Panc1 (cell line): ENCODE measurements around the gene RPL22L1. TPM values are rescaled to one million over a fixed set of nuclear protein-coding genes. Genes with fewer than 3 reads are reported as not detected.

Source experiments
- ATAC-seq: fragments of 200-7000 bp; cut with Tn5 transposase; 2 replicates; pipeline ENCODE4 v1.9.1; 2020; ENCODE audit warnings: mild to moderate bottlenecking, moderate library complexity
- BruUV-seq: library from RNA; stranded (reverse); fragments of 400-500 nt; replicated peaks from 2 replicates; lab custom pipeline; 2021; lab: Mats Ljungman, UMichigan
- CTCF ChIA-PET: fragments of 300-600 bp; sonication (Branson Sonifier 250); formaldehyde crosslinking; loops from one replicate; lab custom pipeline; 2022; ENCODE audit warnings: antibody characterized with exemption; lab: Charles Lee
- POLR2A ChIA-PET: fragments of 300-600 bp; sonication (Branson Sonifier 250); formaldehyde crosslinking; loops from one replicate; lab custom pipeline; 2022; ENCODE audit warnings: antibody characterized with exemption; lab: Charles Lee
- DNase-seq: peaks from one replicate; pipeline ENCODE4 v3.0.0-alpha.2; 2010; ENCODE audit warnings: low read depth, low spot score
- H3K27ac ChIP-seq: 2 replicates; pipeline ENCODE4 v1.5.1; 2011; ENCODE audit warnings: mild to moderate bottlenecking, low read length, inconsistent platforms
- H3K27me3 ChIP-seq: fragments of 200-500 bp; sonication (Bioruptor generic); 2 replicates; pipeline ENCODE4 v1.6.0; 2014; ENCODE audit warnings: low read length, inconsistent platforms; ENCODE audit not compliant: control insufficient read depth, insufficient read depth
- H3K36me3 ChIP-seq: fragments of 200-500 bp; sonication (Bioruptor generic); 2 replicates; pipeline ENCODE4 v1.5.1; 2014; ENCODE audit warnings: inconsistent platforms, mild to moderate bottlenecking, low read length, moderate library complexity; ENCODE audit not compliant: control insufficient read depth, insufficient read depth
- H3K4me1 ChIP-seq: 2 replicates; pipeline ENCODE4 v1.5.1; 2011; ENCODE audit warnings: inconsistent platforms, mild to moderate bottlenecking, low read length, moderate library complexity; ENCODE audit not compliant: control insufficient read depth, insufficient read depth
- H3K4me3 ChIP-seq, 2 experiments: 2 replicates each; pipeline ENCODE4 v1.5.1; 2011 to 2012; ENCODE audit warnings: low read depth in 2 of 2, low read length in 2 of 2, mild to moderate bottlenecking in 2 of 2, inconsistent platforms in 1 of 2, moderate library complexity in 1 of 2
- H3K9me3 ChIP-seq: fragments of 200-500 bp; sonication (Bioruptor generic); 2 replicates; pipeline ENCODE4 v1.5.1; 2014; ENCODE audit warnings: low read depth, mild to moderate bottlenecking, inconsistent platforms, low read length, moderate library complexity; ENCODE audit not compliant: control insufficient read depth, insufficient read depth
- CTCF ChIP-seq: fragments of 450-650 bp; IDR thresholded peaks from 2 replicates; pipeline ENCODE4 v1.5.1; 2017; ENCODE audit warnings: mild to moderate bottlenecking
- POLR2AphosphoS5 ChIP-seq: IDR thresholded peaks from 2 replicates; pipeline ENCODE4 v1.6.1; 2012; ENCODE audit warnings: mild to moderate bottlenecking, low read depth, low read length, moderate library complexity
- SIN3A ChIP-seq: IDR thresholded peaks from 2 replicates; pipeline ENCODE4 v1.6.1; 2012; ENCODE audit warnings: low read depth, mild to moderate bottlenecking, low read length, moderate library complexity, borderline replicate concordance; ENCODE audit not compliant: insufficient read depth
- TCF7L2 ChIP-seq: IDR thresholded peaks from 2 replicates; pipeline ENCODE4 v1.6.1; 2011; ENCODE audit warnings: mild to moderate bottlenecking, low read depth, low read length, inconsistent platforms
- in situ Hi-C: cut with HindIII; loops from 2 replicates; pipeline ENCODE4 v1.10.0; 2016; ENCODE audit warnings: low sequenced_read_pairs, low pct_unique_long_range_greater_than_20kb
- intact Hi-C: fragments of 100-400 bp; cut with micrococcal nuclease; formaldehyde crosslinking; loops from one replicate; pipeline ENCODE4 v1.10.0; 2022; ENCODE audit not compliant: unreplicated experiment
- total RNA-seq: library from RNA; stranded (reverse); gene quantifications from one replicate; pipeline ENCODE4 v1.2.1, GENCODE V29; 2021; ENCODE audit not compliant: unreplicated experiment
- TF ChIP-seq, protein P1 (sequence below), 2 experiments: IDR thresholded peaks; 2 replicates each; pipeline ENCODE4 v1.6.1; 2011 to 2012; ENCODE audit warnings: low read depth in 2 of 2, control low read depth in 1 of 2, low read length in 1 of 2, mild to moderate bottlenecking in 1 of 2, moderate library complexity in 1 of 2; ENCODE audit not compliant: insufficient read depth in 1 of 2

The RPL22L1 gene
- total RNA-seq, 1 experiment from 2014 or later: 35.2 TPM

- no peak overlapping the region for H3K4me3 ChIP-seq
- POLR2A ChIA-PET: interaction anchor here (0.5 to 0.6 kb wide), 2 partner anchors 509 to 597 kb away, joined by 5 to 6 read pairs; no protein-coding TSS in a partner anchor
- CTCF ChIA-PET: no interaction called here
- H3K9me3 ChIP-seq: no peaks in the 10 kb centered on the region
- in situ Hi-C loops: no loop called here
- H3K27ac ChIP-seq: no peak overlapping the region
- ATAC-seq (0 out of 2 replicates have a peak, but pooled peaks have one; percentile 18), DNase-seq (no peak)
- no peaks in the 10 kb centered on the region for H3K27me3 ChIP-seq
- TF ChIP-seq SIN3A (0 out of 2 replicates have a peak, but pooled peaks have one; percentile 64), CTCF (no peak)
- peaks cover 17% of the 10 kb centered on the region for H3K4me1 ChIP-seq
- intact Hi-C loops: no loop called here
- BruUV-seq: no TSS peak
- H3K36me3 ChIP-seq: peaks cover 34% of the 10 kb centered on the region
Observed at GRCh38 chr3:170865209-170866094, 4.5 kb downstream of the RPL22L1 start.

DNA sequence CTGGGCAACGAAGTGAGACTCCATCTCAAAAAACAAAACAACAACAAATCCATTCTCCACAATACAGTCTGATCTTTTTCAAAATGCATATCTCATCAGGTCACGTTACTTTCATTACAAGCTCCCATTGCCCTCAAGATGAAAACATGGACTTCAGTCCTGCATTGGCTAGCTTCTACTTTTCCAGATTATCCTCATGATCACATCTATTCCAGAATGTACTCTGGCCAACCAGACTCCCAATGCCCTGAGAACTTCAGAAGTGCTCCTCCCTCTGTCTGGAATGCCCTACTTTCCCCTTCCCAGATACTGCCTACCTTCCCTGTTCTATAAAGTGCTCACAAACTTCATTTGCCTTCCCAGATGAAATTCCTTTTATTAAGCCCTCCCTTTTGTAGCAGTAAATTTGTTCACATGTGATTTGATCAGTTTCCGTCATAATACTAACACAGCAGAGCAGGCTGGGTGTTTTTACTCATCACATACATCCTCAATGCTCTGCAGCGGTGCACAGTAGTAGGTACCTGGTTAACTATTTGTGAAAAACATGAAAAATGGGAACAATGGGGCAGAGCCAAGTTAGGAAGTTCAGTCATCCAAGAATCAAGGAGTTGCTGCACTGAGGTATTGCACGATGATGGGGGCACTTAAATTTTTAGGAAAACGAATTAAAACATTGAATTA lies 5.3 kb downstream of the RPL22L1 start:
- DNase-seq (no peak), ATAC-seq (peak; percentile 69)
- Histone ChIP-seq H3K9me3 (no peaks in the 10 kb centered on the region), H3K27ac (no peak overlapping the region), H3K4me3 (no peak overlapping the region), H3K4me1 (peaks cover 17% of the 10 kb centered on the region), H3K36me3 (peaks cover 34% of the 10 kb centered on the region), H3K27me3 (no peaks in the 10 kb centered on the region)
- in situ Hi-C loops (no loop called here), intact Hi-C loops (no loop called here)
- BruUV-seq: no TSS peak
- ChIA-PET CTCF (interaction anchor here (1.3 kb wide), 1 partner anchor 17 kb away, joined by 3 read pairs; no protein-coding TSS in a partner anchor), POLR2A (no interaction called here)
- peak; percentile 19; the same call in 1 of the 2 replicates for TF ChIP-seq CTCF
- TF ChIP-seq SIN3A: no peak

- POLR2A ChIA-PET: no interaction called here
- no peak for ATAC-seq
- in situ Hi-C loops: no loop called here
Observed at GRCh38 chr3:170863816-170864215, 6.2 kb downstream of the RPL22L1 start.

More at GRCh38 chr3:170863816-170864215, 6.2 kb downstream of the RPL22L1 start:
- no peaks in the 10 kb centered on the region for H3K27me3 ChIP-seq
- peaks cover 28% of the 10 kb centered on the region for H3K36me3 ChIP-seq
- no peak for DNase-seq
- H3K9me3 ChIP-seq: no peaks in the 10 kb centered on the region
- no peak overlapping the region for H3K4me3 ChIP-seq
- H3K4me1 ChIP-seq: peaks cover 17% of the 10 kb centered on the region
- intact Hi-C loops: no loop called here
- no peak for TF ChIP-seq TCF7L2
- no peak for TF ChIP-seq CTCF
- TF ChIP-seq POLR2AphosphoS5: no peak
- no peak for TF ChIP-seq SIN3A
- TF ChIP-seq, protein P1, sequence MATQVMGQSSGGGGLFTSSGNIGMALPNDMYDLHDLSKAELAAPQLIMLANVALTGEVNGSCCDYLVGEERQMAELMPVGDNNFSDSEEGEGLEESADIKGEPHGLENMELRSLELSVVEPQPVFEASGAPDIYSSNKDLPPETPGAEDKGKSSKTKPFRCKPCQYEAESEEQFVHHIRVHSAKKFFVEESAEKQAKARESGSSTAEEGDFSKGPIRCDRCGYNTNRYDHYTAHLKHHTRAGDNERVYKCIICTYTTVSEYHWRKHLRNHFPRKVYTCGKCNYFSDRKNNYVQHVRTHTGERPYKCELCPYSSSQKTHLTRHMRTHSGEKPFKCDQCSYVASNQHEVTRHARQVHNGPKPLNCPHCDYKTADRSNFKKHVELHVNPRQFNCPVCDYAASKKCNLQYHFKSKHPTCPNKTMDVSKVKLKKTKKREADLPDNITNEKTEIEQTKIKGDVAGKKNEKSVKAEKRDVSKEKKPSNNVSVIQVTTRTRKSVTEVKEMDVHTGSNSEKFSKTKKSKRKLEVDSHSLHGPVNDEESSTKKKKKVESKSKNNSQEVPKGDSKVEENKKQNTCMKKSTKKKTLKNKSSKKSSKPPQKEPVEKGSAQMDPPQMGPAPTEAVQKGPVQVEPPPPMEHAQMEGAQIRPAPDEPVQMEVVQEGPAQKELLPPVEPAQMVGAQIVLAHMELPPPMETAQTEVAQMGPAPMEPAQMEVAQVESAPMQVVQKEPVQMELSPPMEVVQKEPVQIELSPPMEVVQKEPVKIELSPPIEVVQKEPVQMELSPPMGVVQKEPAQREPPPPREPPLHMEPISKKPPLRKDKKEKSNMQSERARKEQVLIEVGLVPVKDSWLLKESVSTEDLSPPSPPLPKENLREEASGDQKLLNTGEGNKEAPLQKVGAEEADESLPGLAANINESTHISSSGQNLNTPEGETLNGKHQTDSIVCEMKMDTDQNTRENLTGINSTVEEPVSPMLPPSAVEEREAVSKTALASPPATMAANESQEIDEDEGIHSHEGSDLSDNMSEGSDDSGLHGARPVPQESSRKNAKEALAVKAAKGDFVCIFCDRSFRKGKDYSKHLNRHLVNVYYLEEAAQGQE (IDR thresholded peaks at IDR 0.05; ENCODE audit: insufficient read depth in 1 of 2, low read depth in 2 of 2, low read length in 1 of 2): no peak
- H3K27ac ChIP-seq: no peak overlapping the region
- no TSS peak for BruUV-seq
- CTCF ChIA-PET: interaction anchor here (1.3 kb wide), 1 partner anchor 16 kb away, joined by 3 read pairs; no protein-coding TSS in a partner anchor
